HepG2 (cell line): Measurements from ENCODE around the gene CYSRT1. TPM values are rescaled to one million over a fixed set of nuclear protein-coding genes. Genes with fewer than 3 reads are reported as not detected.
A peak's percentile ranks its signal among the peaks of the same experiment; 100 is the strongest.

Experiments
- AHR ChIP-seq: IDR thresholded peaks from 2 replicates; pipeline ENCODE4 v1.6.1; 2018; ENCODE audit warnings: missing genetic modification reagents, missing compliant biosample characterization
- CC2D1A ChIP-seq: sonication (generic); formaldehyde crosslinking; IDR thresholded peaks from 2 replicates; pipeline ENCODE4 v1.8.1; 2023; ENCODE audit warnings: mild to moderate bottlenecking, missing genetic modification reagents
- DR1 ChIP-seq: sonication (generic); formaldehyde crosslinking; IDR thresholded peaks from 2 replicates; pipeline ENCODE4 v1.8.0; 2021; ENCODE audit warnings: mild to moderate bottlenecking, missing genetic modification reagents, inconsistent platforms
- HOXA5 ChIP-seq: sonication (generic); formaldehyde crosslinking; IDR thresholded peaks from 2 replicates; pipeline ENCODE4 v1.4.0; 2020; ENCODE audit warnings: missing genetic modification reagents
- IRX3 ChIP-seq: sonication (generic); formaldehyde crosslinking; IDR thresholded peaks from 2 replicates; pipeline ENCODE4 v1.8.1; 2023; ENCODE audit warnings: mild to moderate bottlenecking, low read depth, missing genetic modification reagents, borderline replicate concordance
- MED1 ChIP-seq: sonication (generic); formaldehyde crosslinking; IDR thresholded peaks from 2 replicates; pipeline ENCODE4 v1.4.0; 2020; ENCODE audit warnings: missing genetic modification reagents
- MYNN ChIP-seq: sonication (generic); formaldehyde crosslinking; IDR thresholded peaks from 2 replicates; pipeline ENCODE4 v1.4.0; 2020; ENCODE audit warnings: mild to moderate bottlenecking, low read depth, missing genetic modification reagents
- NFE2L2 ChIP-seq: fragments of 150-350 bp; IDR thresholded peaks from 2 replicates; pipeline ENCODE4 v1.6.1; 2014; ENCODE audit warnings: low read length
- NR1H2 ChIP-seq: sonication (generic); formaldehyde crosslinking; IDR thresholded peaks from 2 replicates; pipeline ENCODE4 v1.8.1; 2022; ENCODE audit warnings: low read depth, missing genetic modification reagents, borderline replicate concordance
- POLR2A ChIP-seq, 2 experiments: IDR thresholded peaks; 2 replicates each; pipeline ENCODE4 v1.6.1; 2011; ENCODE audit warnings: low read depth in 2 of 2, low read length in 2 of 2, mild to moderate bottlenecking in 1 of 2, moderate library complexity in 1 of 2; ENCODE audit not compliant: insufficient read depth in 1 of 2
- POLR2G ChIP-seq: fragments of 200-400 bp; formaldehyde crosslinking; IDR thresholded peaks from 2 replicates; pipeline ENCODE4 v1.6.1; 2018; ENCODE audit warnings: mild to moderate bottlenecking, low read depth, low read length, moderate library complexity
- RARA ChIP-seq: IDR thresholded peaks from 2 replicates; pipeline ENCODE4 v1.6.1; 2016; ENCODE audit warnings: missing genetic modification reagents, missing compliant biosample characterization
- RBM39 ChIP-seq: fragments of 200-400 bp; formaldehyde crosslinking; IDR thresholded peaks from one replicate; pipeline ENCODE4 v1.6.1; 2018; ENCODE audit warnings: antibody characterized with exemption, mild to moderate bottlenecking, low read depth, low read length; ENCODE audit not compliant: poor library complexity, severe bottlenecking
- SKI ChIP-seq: fragments of 450-650 bp; IDR thresholded peaks from one replicate; pipeline ENCODE4 v1.6.1; 2018; ENCODE audit warnings: mild to moderate bottlenecking; ENCODE audit not compliant: partially characterized antibody
- SMARCE1 ChIP-seq: fragments of 450-650 bp; IDR thresholded peaks from 2 replicates; pipeline ENCODE4 v1.6.1; 2017; ENCODE audit warnings: borderline replicate concordance
- TEAD2 ChIP-seq: sonication (generic); formaldehyde crosslinking; IDR thresholded peaks from 2 replicates; pipeline ENCODE4 v1.9.0; 2021; ENCODE audit warnings: missing genetic modification reagents
- THAP7 ChIP-seq: sonication (generic); formaldehyde crosslinking; IDR thresholded peaks from 2 replicates; pipeline ENCODE4 v1.8.1; 2023; ENCODE audit warnings: mild to moderate bottlenecking, missing genetic modification reagents
- UBTF ChIP-seq: sonication (generic); formaldehyde crosslinking; IDR thresholded peaks from 2 replicates; pipeline ENCODE4 v1.4.0; 2020; ENCODE audit warnings: mild to moderate bottlenecking, missing genetic modification reagents
- ZKSCAN5 ChIP-seq: sonication (generic); formaldehyde crosslinking; IDR thresholded peaks from 2 replicates; pipeline ENCODE4 v1.5.1; 2020; ENCODE audit warnings: mild to moderate bottlenecking, missing genetic modification reagents
- ZNF10 ChIP-seq: sonication (generic); formaldehyde crosslinking; IDR thresholded peaks from 2 replicates; pipeline ENCODE4 v1.4.0; 2020; ENCODE audit warnings: mild to moderate bottlenecking, low read depth, missing genetic modification reagents, borderline replicate concordance
- ZNF274 ChIP-seq: sonication (generic); formaldehyde crosslinking; IDR thresholded peaks from 2 replicates; pipeline ENCODE4 v1.5.1; 2020; ENCODE audit warnings: mild to moderate bottlenecking, missing genetic modification reagents
- ZNF672 ChIP-seq: sonication (generic); formaldehyde crosslinking; IDR thresholded peaks from 2 replicates; pipeline ENCODE4 v1.8.1; 2022; ENCODE audit warnings: missing genetic modification reagents
- ZNF770 ChIP-seq: sonication (generic); formaldehyde crosslinking; IDR thresholded peaks from 2 replicates; pipeline ENCODE4 v1.5.0; 2020; ENCODE audit warnings: mild to moderate bottlenecking, missing genetic modification reagents
- polyA plus RNA-seq, 8 experiments: library from polyadenylated mRNA; depleted of rRNA in 3 of 8; stranded (reverse) in 7 of 8; unstranded in 1 of 8; fragments of >200 nt; fragmentation: Illumina TruSeq in 4 of 8; extraction: Trizol in 4 of 8; gene quantifications; 2 replicates each; pipeline versions ENCODE4 v1.2.1 to v1.2.3, GENCODE V29; 2011 to 2016; ENCODE audit warnings: low read depth in 4 of 8, missing spikeins in 1 of 8, mixed read lengths in 1 of 8; ENCODE audit not compliant: insufficient read depth in 1 of 8
- total RNA-seq, 5 experiments: library from RNA; depleted of rRNA; stranded (reverse); fragments of >200 nt; fragmentation: Illumina TruSeq; extraction: Trizol; gene quantifications; 2 replicates each; pipeline ENCODE4 v1.2.3, GENCODE V29; 2016; ENCODE audit warnings: low read depth in 1 of 5
- TF ChIP-seq, protein P1 (sequence below): sonication (generic); formaldehyde crosslinking; IDR thresholded peaks from 2 replicates; pipeline ENCODE4 v1.4.0; 2020; ENCODE audit warnings: missing genetic modification reagents

The CYSRT1 gene
- total and polyA plus RNA-seq, 2 of the 13 experiments (the other 11 are each of a cell fraction or from before 2014, with no cell fraction given) = 1.5 to 2.1 TPM

DNA sequence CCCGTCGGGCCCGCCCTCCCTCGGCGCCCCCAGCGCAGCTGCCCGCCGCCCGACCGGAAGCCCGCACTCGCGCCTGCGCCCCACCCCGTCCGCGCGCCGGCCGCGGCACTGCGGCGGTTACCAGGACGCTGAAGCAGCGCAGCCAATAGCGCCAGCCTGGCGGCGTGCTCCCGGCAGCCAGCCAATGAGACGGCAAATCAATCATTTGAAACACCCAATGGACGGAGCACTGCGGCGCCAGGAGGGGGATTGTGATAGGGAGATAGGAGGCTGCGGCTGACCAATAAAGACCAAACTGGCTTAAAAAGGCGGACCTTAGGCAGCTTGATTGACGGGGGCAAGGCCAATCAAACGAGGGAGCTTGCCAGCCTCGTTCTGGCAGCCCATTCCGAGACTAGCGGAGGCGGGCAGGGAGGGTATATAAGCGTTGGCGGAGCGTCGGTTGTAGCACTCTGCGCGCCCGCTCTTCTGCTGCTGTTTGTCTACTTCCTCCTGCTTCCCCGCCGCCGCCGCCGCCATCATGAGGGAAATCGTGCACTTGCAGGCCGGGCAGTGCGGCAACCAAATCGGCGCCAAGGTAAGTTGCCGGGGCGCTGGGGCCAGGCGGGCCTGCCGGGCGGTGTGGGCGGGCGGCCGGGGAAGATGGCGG, 16.0 kb downstream of the CYSRT1 start, which contains the start of gene TUBB4B (continued):
- TF ChIP-seq ZKSCAN5 (no peak), ZNF10 (CRISPR knock-in tag) (no peak), NFE2L2 (no peak), ZNF274 (CRISPR knock-in tag) (no peak; the same call in 1 of the 2 replicates), NR1H2 (no peak), MYNN (peak; percentile 88; the same call in 1 of the 2 replicates), ZNF672 (CRISPR knock-in tag) (peak; percentile 67; the same call in 1 of the 2 replicates), TEAD2 (CRISPR knock-in tag) (0 out of 2 replicates have a peak, but pooled peaks have one; percentile 76), RBM39 (peak; percentile 95), HOXA5 (CRISPR knock-in tag) (peak; percentile 48), IRX3 (CRISPR knock-in tag) (peak; percentile 88; the same call in 1 of the 2 replicates), RARA (CRISPR knock-in tag) (peak; percentile 49; the same call in 1 of the 2 replicates), UBTF (CRISPR knock-in tag) (no peak), AHR (CRISPR knock-in tag) (peak; percentile 95; the same call in 1 of the 2 replicates), SKI (peak; percentile 8), MED1 (CRISPR knock-in tag) (peak; percentile 53), SMARCE1 (no peak), DR1 (CRISPR knock-in tag) (peak; percentile 96), CC2D1A (CRISPR knock-in tag) (no peak), POLR2A (IDR thresholded peaks at IDR 0.05; ENCODE audit: insufficient read depth in 1 of 2, low read depth in 2 of 2, low read length in 2 of 2) (peak in 1 of 2 experiments; percentile 99; a peak in 2 of 4 replicates), ZNF770 (CRISPR knock-in tag) (no peak), THAP7 (CRISPR knock-in tag) (no peak), POLR2G (peak; percentile 99)
- TF ChIP-seq, protein P1, sequence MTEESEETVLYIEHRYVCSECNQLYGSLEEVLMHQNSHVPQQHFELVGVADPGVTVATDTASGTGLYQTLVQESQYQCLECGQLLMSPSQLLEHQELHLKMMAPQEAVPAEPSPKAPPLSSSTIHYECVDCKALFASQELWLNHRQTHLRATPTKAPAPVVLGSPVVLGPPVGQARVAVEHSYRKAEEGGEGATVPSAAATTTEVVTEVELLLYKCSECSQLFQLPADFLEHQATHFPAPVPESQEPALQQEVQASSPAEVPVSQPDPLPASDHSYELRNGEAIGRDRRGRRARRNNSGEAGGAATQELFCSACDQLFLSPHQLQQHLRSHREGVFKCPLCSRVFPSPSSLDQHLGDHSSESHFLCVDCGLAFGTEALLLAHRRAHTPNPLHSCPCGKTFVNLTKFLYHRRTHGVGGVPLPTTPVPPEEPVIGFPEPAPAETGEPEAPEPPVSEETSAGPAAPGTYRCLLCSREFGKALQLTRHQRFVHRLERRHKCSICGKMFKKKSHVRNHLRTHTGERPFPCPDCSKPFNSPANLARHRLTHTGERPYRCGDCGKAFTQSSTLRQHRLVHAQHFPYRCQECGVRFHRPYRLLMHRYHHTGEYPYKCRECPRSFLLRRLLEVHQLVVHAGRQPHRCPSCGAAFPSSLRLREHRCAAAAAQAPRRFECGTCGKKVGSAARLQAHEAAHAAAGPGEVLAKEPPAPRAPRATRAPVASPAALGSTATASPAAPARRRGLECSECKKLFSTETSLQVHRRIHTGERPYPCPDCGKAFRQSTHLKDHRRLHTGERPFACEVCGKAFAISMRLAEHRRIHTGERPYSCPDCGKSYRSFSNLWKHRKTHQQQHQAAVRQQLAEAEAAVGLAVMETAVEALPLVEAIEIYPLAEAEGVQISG (CRISPR knock-in tag) = peak; percentile 63; the same call in 1 of the 2 replicates
